ENCODE results near the gene ZNF778. TPM values are rescaled to one million over a fixed set of nuclear protein-coding genes. Genes with fewer than 3 reads are reported as not detected.

ZNF778 gene
- total RNA-seq, 1 experiment from 2014 or later, result 6.7 TPM

- no peak for DNase-seq (ENCODE audit: extremely low read depth, low read depth)
Measured at GRCh38 chr16:89273741-89274472, 56.4 kb downstream of the ZNF778 start.

GRCh38 chr16:89274561-89275283 is 57.2 kb downstream of the ZNF778 start:
- DNase-seq (ENCODE audit: extremely low read depth, low read depth), result no peak

- DNase-seq (ENCODE audit: extremely low read depth, low read depth), result no peak
Measured at GRCh38 chr16:89275284-89275584, 57.7 kb downstream of the ZNF778 start.

GRCh38 chr16:89275837-89276720 is 58.6 kb downstream of the ZNF778 start:
- DNase-seq (ENCODE audit: extremely low read depth, low read depth), result no peak

GRCh38 chr16:89277049-89277448 is 59.5 kb downstream of the ZNF778 start:
- DNase-seq (ENCODE audit: extremely low read depth, low read depth), result no peak

- DNase-seq (ENCODE audit: extremely low read depth, low read depth), result no peak
Measured at GRCh38 chr16:89277641-89278341, 60.3 kb downstream of the ZNF778 start.

GRCh38 chr16:89278441-89279240 is 61.1 kb downstream of the ZNF778 start:
- no peak for DNase-seq (ENCODE audit: extremely low read depth, low read depth)

GRCh38 chr16:89279666-89280481 is 62.4 kb downstream of the ZNF778 start:
- no peak for DNase-seq (ENCODE audit: extremely low read depth, low read depth)

- no peak for DNase-seq (ENCODE audit: extremely low read depth, low read depth)
Measured at GRCh38 chr16:89280546-89281188, 63.2 kb downstream of the ZNF778 start.

- DNase-seq (ENCODE audit: extremely low read depth, low read depth), result no peak
Measured at GRCh38 chr16:89281189-89281577, 63.7 kb downstream of the ZNF778 start.

GRCh38 chr16:89281829-89282228 is 64.3 kb downstream of the ZNF778 start:
- no peak for DNase-seq (ENCODE audit: extremely low read depth, low read depth)

GRCh38 chr16:89282523-89282922 is 65.0 kb downstream of the ZNF778 start:
- no peak for DNase-seq (ENCODE audit: extremely low read depth, low read depth)

GRCh38 chr16:89283449-89283848 is 65.9 kb downstream of the ZNF778 start:
- no peak for DNase-seq (ENCODE audit: extremely low read depth, low read depth)

GRCh38 chr16:89285381-89285780 is 67.9 kb downstream of the ZNF778 start:
- no peak for DNase-seq (ENCODE audit: extremely low read depth, low read depth)

GRCh38 chr16:89286096-89286495 is 68.6 kb downstream of the ZNF778 start:
- no peak for DNase-seq (ENCODE audit: extremely low read depth, low read depth)
